Bronchial epithelial cell (primary cell): ENCODE results near the gene SFXN5. TPM values are rescaled to one million over a fixed set of nuclear protein-coding genes. Genes with fewer than 3 reads are reported as not detected.

ENCODE experiments used
- DNase-seq: peaks from one replicate; pipeline ENCODE4 v3.0.0-alpha.2; 2010; ENCODE audit warnings: low read depth
- FAIRE-seq: peaks from 2 replicates; lab custom pipeline; 2011; peaks lifted over from hg19 to GRCh38; lab: Jason Lieb, UNC
- H3K27me3 ChIP-seq: 2 replicates; pipeline ENCODE4 v1.5.1; 2011; ENCODE audit warnings: low read length; ENCODE audit not compliant: control insufficient read depth, insufficient read depth
- H3K36me3 ChIP-seq: 2 replicates; pipeline ENCODE4 v1.5.1; 2011; ENCODE audit warnings: low read length; ENCODE audit not compliant: control insufficient read depth, insufficient read depth
- H3K4me3 ChIP-seq: 2 replicates; pipeline ENCODE4 v1.5.1; 2011; ENCODE audit warnings: mild to moderate bottlenecking, low read depth, low read length, control low read depth
- total RNA-seq: library from RNA; depleted of rRNA; stranded (reverse); fragments of >200 nt; gene quantifications from 2 replicates; pipeline ENCODE4 v1.2.1, GENCODE V29; 2014
- TF ChIP-seq, protein P1 (sequence below): IDR thresholded peaks from 2 replicates; pipeline ENCODE4 v1.5.1; 2011; ENCODE audit warnings: mild to moderate bottlenecking, moderate library complexity, low read length, control low read depth, inconsistent platforms; ENCODE audit not compliant: insufficient read depth, severe bottlenecking

Gene SFXN5
- total RNA-seq, 1 donor from 2014 or later: 5.3 TPM

- no peak for FAIRE-seq
- DNase-seq: no peak
These were observed 72.8 kb downstream of the SFXN5 start for GRCh38 chr2:72998724-72999123.

GRCh38 chr2:72998234-72998651 lies 73.3 kb downstream of the SFXN5 start:
- TF ChIP-seq, protein P1, sequence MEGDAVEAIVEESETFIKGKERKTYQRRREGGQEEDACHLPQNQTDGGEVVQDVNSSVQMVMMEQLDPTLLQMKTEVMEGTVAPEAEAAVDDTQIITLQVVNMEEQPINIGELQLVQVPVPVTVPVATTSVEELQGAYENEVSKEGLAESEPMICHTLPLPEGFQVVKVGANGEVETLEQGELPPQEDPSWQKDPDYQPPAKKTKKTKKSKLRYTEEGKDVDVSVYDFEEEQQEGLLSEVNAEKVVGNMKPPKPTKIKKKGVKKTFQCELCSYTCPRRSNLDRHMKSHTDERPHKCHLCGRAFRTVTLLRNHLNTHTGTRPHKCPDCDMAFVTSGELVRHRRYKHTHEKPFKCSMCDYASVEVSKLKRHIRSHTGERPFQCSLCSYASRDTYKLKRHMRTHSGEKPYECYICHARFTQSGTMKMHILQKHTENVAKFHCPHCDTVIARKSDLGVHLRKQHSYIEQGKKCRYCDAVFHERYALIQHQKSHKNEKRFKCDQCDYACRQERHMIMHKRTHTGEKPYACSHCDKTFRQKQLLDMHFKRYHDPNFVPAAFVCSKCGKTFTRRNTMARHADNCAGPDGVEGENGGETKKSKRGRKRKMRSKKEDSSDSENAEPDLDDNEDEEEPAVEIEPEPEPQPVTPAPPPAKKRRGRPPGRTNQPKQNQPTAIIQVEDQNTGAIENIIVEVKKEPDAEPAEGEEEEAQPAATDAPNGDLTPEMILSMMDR: no peak
- DNase-seq (no peak), FAIRE-seq (no peak)
- H3K27me3 ChIP-seq: no peaks in the 10 kb centered on the region
- H3K36me3 ChIP-seq: peaks cover 6% of the 10 kb centered on the region
- no peak overlapping the region for H3K4me3 ChIP-seq

More at GRCh38 chr2:72998724-72999123, 72.8 kb downstream of the SFXN5 start:
- Histone ChIP-seq H3K27me3 (no peaks in the 10 kb centered on the region), H3K36me3 (peaks cover 6% of the 10 kb centered on the region), H3K4me3 (no peak overlapping the region)
- TF ChIP-seq, protein P1: no peak

- DNase-seq (no peak), FAIRE-seq (no peak)
- no peaks in the 10 kb centered on the region for H3K27me3 ChIP-seq
- H3K36me3 ChIP-seq: peaks cover 4% of the 10 kb centered on the region
- no peak overlapping the region for H3K4me3 ChIP-seq
- TF ChIP-seq, protein P1: no peak
These were observed 75.4 kb downstream of the SFXN5 start for GRCh38 chr2:72996117-72996502.

DNA sequence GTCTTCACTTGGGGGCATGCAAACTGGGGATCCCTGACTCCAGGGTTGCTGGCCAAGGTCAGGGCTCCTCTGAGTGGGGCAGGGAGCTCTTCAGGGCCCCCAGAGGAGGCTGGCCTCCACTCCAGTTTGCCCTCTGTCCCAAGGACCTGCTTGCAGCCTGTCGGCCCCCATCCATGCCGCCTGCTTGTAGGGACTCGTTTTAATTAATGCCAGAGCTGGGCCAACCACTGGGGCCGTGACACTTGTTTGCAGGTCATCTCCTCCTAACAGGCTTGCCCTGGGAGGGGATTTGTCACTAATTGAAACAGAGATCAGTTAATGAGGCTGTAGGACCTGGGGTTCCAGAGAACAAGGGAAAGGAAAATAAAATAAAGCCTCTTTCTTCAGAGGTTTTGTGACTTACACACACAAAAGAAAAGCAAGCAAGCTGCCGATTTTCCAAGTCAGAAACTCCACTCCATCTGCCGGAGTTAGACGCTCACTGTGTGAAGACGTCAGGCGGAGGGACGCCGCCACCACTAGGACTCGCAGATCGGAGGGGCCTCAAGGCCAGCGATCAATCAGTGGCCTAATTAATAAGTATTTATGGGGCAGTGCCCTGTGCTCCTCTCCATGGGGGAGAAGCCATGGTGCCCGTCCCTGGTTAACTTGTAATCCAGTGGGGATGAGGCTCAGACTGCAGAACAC lies 75.9 kb downstream of the SFXN5 start:
- DNase-seq (no peak), FAIRE-seq (peak; percentile 70)
- TF ChIP-seq, protein P1: no peak
- Histone ChIP-seq H3K4me3 (no peak overlapping the region), H3K36me3 (peaks cover 2% of the 10 kb centered on the region), H3K27me3 (no peaks in the 10 kb centered on the region)

- TF ChIP-seq, protein P1: no peak
- no peak overlapping the region for H3K4me3 ChIP-seq
- FAIRE-seq (no peak), DNase-seq (no peak)
- peaks cover 2% of the 10 kb centered on the region for H3K36me3 ChIP-seq
- H3K27me3 ChIP-seq: no peaks in the 10 kb centered on the region
These were observed 76.5 kb downstream of the SFXN5 start for GRCh38 chr2:72994991-72995380.
